Osteoblast (primary cell): ENCODE measurements around the gene ARHGAP9. TPM values are rescaled to one million over a fixed set of nuclear protein-coding genes. Genes with fewer than 3 reads are reported as not detected.

Source experiments
- DNase-seq: peaks from one replicate; pipeline ENCODE4 v3.0.0; 2011; ENCODE audit warnings: low spot score, mixed read lengths; ENCODE audit not compliant: insufficient read length; ENCODE audit errors: missing footprints
- H2AFZ ChIP-seq: 2 replicates; pipeline ENCODE4 v1.6.0; 2011; ENCODE audit warnings: mild to moderate bottlenecking, low read length
- H3K27ac ChIP-seq: 2 replicates; pipeline ENCODE4 v1.5.1; 2011; ENCODE audit warnings: mild to moderate bottlenecking, low read depth, low read length, moderate library complexity
- H3K27me3 ChIP-seq: 2 replicates; pipeline ENCODE4 v1.6.0; 2012; ENCODE audit warnings: mild to moderate bottlenecking, control low read depth, inconsistent platforms, low read length, moderate library complexity; ENCODE audit not compliant: insufficient read depth
- H3K36me3 ChIP-seq: 2 replicates; pipeline ENCODE4 v1.5.1; 2011; ENCODE audit warnings: mild to moderate bottlenecking, low read length, control low read depth, moderate library complexity; ENCODE audit not compliant: insufficient read depth
- H3K4me1 ChIP-seq: 2 replicates; pipeline ENCODE4 v1.5.1; 2011; ENCODE audit warnings: mild to moderate bottlenecking, low read length, control low read depth, moderate library complexity; ENCODE audit not compliant: insufficient read depth
- H3K4me2 ChIP-seq: 2 replicates; pipeline ENCODE4 v1.6.0; 2011; ENCODE audit warnings: mild to moderate bottlenecking, low read length; ENCODE audit not compliant: insufficient read depth
- H3K4me3 ChIP-seq: fragments of 200-600 bp; sonication (generic); 3 replicates; pipeline ENCODE4 v1.5.1; 2012; ENCODE audit warnings: mild to moderate bottlenecking, low read length, inconsistent platforms; ENCODE audit not compliant: insufficient read depth
- H3K79me2 ChIP-seq: 2 replicates; pipeline ENCODE4 v1.6.0; 2012; ENCODE audit warnings: mild to moderate bottlenecking, low read length, control low read depth, inconsistent platforms; ENCODE audit not compliant: insufficient read depth
- H3K9me3 ChIP-seq: 2 replicates; pipeline ENCODE4 v1.5.1; 2011; ENCODE audit warnings: low read depth, low read length, control low read depth
- H4K20me1 ChIP-seq: 2 replicates; pipeline ENCODE4 v1.6.0; 2012; ENCODE audit warnings: mild to moderate bottlenecking, low read length, control low read depth; ENCODE audit not compliant: insufficient read depth
- total RNA-seq: library from RNA; depleted of rRNA; stranded (reverse); fragments of >200 nt; gene quantifications from 2 replicates; pipeline ENCODE4 v1.2.3, GENCODE V29; 2012
- TF ChIP-seq, protein P1 (sequence below): IDR thresholded peaks from 2 replicates; pipeline ENCODE4 v1.5.1; 2011; ENCODE audit warnings: mild to moderate bottlenecking, low read depth, low read length, moderate library complexity; ENCODE audit errors: extremely low read depth

The ARHGAP9 gene
- total RNA-seq, 1 donor, result 0.36 TPM

- Histone ChIP-seq H3K9me3 (no peaks in the 10 kb centered on the region), H3K36me3 (peaks cover 15% of the 10 kb centered on the region), H3K4me2 (no peak overlapping the region), H3K27ac (no peak overlapping the region), H3K4me1 (peaks cover 9% of the 10 kb centered on the region), H3K4me3 (no peak overlapping the region), H3K27me3 (peaks cover 12% of the 10 kb centered on the region), H4K20me1 (peaks cover 7% of the 10 kb centered on the region), H3K79me2 (peaks cover 27% of the 10 kb centered on the region), H2AFZ (no peak overlapping the region)
- DNase-seq, result no peak
- TF ChIP-seq, protein P1, sequence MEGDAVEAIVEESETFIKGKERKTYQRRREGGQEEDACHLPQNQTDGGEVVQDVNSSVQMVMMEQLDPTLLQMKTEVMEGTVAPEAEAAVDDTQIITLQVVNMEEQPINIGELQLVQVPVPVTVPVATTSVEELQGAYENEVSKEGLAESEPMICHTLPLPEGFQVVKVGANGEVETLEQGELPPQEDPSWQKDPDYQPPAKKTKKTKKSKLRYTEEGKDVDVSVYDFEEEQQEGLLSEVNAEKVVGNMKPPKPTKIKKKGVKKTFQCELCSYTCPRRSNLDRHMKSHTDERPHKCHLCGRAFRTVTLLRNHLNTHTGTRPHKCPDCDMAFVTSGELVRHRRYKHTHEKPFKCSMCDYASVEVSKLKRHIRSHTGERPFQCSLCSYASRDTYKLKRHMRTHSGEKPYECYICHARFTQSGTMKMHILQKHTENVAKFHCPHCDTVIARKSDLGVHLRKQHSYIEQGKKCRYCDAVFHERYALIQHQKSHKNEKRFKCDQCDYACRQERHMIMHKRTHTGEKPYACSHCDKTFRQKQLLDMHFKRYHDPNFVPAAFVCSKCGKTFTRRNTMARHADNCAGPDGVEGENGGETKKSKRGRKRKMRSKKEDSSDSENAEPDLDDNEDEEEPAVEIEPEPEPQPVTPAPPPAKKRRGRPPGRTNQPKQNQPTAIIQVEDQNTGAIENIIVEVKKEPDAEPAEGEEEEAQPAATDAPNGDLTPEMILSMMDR, result no peak
Observed at GRCh38 chr12:57485695-57486094, 6.0 kb upstream of the ARHGAP9 start.

- Histone ChIP-seq H3K4me2 (no peak overlapping the region), H2AFZ (no peak overlapping the region), H3K4me1 (no peaks in the 10 kb centered on the region)
Observed at GRCh38 chr12:57483466-57483865, 3.8 kb upstream of the ARHGAP9 start.

DNA sequence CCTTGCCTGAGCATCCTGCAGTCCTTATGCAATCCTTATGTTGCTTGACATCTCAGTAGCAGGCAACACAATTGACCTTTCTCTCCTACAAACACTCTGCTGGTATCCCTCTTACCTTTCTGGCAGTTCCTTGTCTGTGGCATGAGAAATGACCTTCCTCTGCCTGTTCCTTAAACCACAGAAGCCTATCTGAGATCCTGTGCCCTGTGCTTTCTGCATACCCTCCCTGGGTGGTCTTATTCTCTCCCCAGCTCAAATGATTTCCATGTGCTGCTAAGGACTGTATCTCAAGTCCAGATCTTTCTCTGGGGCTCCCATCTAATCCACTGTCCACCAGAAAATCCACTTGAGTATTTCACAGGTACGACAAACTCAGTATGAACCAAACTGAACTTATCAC lies 2.0 kb upstream of the ARHGAP9 start:
- TF ChIP-seq, protein P1, result no peak
- H4K20me1 ChIP-seq, result no peaks in the 10 kb centered on the region
- no peak overlapping the region for H3K27ac ChIP-seq
- H3K9me3 ChIP-seq, result no peaks in the 10 kb centered on the region
- H2AFZ ChIP-seq, result no peak overlapping the region
- H3K36me3 ChIP-seq, result no peaks in the 10 kb centered on the region
- no peaks in the 10 kb centered on the region for H3K79me2 ChIP-seq
- no peak overlapping the region for H3K4me2 ChIP-seq
- H3K4me1 ChIP-seq, result no peaks in the 10 kb centered on the region
- DNase-seq, result no peak
- no peak overlapping the region for H3K4me3 ChIP-seq
- H3K27me3 ChIP-seq, result peaks cover 41% of the 10 kb centered on the region

More at GRCh38 chr12:57483466-57483865, 3.8 kb upstream of the ARHGAP9 start:
- no peak overlapping the region for H3K4me3 ChIP-seq
- H3K36me3 ChIP-seq, result no peaks in the 10 kb centered on the region
- no peak for DNase-seq
- no peaks in the 10 kb centered on the region for H3K9me3 ChIP-seq
- H3K27ac ChIP-seq, result no peak overlapping the region
- TF ChIP-seq, protein P1, result no peak
- H3K79me2 ChIP-seq, result peaks cover 6% of the 10 kb centered on the region
- no peaks in the 10 kb centered on the region for H4K20me1 ChIP-seq
- H3K27me3 ChIP-seq, result peaks cover 27% of the 10 kb centered on the region

DNA sequence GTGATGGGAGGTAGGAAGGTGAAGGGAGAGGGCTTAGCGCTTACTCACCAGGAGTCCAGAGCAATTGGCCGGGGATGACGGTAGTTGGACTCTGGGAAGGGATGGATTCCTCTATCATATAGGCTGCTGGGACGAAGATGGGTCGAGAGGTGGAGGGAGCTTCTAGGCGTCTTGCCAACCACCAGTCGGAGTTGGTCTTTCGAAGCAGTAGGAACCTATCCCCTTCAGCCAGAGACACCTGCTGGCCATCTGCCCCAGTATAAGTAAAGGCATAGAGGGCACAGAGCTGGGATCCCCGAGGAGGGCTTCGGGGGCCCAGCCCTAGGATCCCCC lies 657 bp downstream of the ARHGAP9 start:
- Histone ChIP-seq H3K4me1 (no peaks in the 10 kb centered on the region), H3K4me2 (no peak overlapping the region), H3K9me3 (no peaks in the 10 kb centered on the region), H3K79me2 (no peaks in the 10 kb centered on the region), H3K27ac (no peak overlapping the region), H3K36me3 (no peaks in the 10 kb centered on the region), H3K27me3 (peaks cover 68% of the 10 kb centered on the region), H2AFZ (no peak overlapping the region), H3K4me3 (no peak overlapping the region), H4K20me1 (no peaks in the 10 kb centered on the region)
- peak; percentile 59 for DNase-seq
- TF ChIP-seq, protein P1, result no peak
